GM21529 (cell line): ENCODE results near the gene NBAS.
"Not testable (repeated sequence)": the region's sequence is repeated elsewhere in the genome, so short reads cannot be mapped to it uniquely, and the experiment has no call there.

Source experiments
- ATAC-seq: cut with Tn5 transposase; IDR thresholded peaks from one replicate; pipeline ENCODE4 v1.9.1; 2021; ENCODE audit not compliant: unreplicated experiment

NBAS gene

DNA sequence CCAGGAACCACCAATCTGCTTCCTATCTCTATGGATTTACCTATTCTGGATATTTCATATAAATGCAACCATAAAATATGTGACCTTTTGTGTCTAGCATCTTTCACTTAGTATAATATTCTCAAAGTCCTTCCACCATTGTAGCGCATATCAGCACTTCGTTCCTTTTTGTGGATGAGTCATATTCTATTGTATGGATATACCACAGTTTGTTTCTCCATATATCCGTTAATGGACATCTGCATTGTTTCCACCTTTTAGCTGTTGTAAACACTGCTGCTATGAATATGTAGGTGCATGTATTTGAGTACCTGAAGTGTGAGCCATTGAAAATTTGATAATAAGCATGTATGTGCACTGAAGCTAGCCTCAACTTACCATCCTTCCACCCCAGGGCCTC is 80.1 kb downstream of the NBAS start:
- no peak for ATAC-seq

- ATAC-seq = no peak
These were observed 80.6 kb downstream of the NBAS start for GRCh38 chr2:15480552-15480951.

DNA sequence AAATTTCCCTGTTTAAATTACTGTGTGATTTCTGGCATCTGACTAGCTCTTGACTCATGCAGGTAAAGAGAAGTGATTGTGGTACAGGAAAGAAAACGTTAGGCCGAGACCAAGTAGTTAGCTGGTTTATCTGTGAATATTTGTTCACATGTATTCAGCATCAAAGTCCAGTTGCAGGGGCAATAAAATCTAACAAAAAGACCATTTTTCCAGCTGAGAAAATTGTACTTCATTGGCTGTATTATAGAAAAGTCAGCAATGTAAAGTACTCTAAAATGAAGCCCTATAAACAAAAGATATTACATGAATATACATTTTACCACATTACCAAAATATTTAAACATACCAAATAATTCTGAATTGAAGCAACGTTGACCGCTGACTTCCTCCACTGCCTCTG is 88.3 kb downstream of the NBAS start:
- ATAC-seq = no peak

DNA sequence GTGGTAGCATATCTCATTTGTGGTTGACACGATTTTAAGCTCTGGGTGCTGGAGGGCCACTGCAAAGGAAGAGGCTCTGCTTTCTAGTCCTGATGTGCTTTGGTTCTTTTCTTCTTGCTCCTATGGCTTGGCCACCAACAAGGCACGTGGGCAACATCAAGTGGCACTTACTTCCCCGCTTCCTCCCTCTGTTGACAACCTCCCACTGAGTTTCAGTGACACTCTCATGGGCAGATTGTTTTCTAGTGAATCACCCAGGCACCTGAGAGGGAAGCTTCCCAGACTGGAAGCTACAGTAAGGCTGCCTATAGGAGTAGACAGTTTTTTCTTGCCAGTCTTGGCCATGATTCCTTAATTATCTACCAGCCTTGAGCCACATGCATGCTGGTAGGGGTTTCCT is 89.0 kb downstream of the NBAS start:
- ATAC-seq = no peak

DNA sequence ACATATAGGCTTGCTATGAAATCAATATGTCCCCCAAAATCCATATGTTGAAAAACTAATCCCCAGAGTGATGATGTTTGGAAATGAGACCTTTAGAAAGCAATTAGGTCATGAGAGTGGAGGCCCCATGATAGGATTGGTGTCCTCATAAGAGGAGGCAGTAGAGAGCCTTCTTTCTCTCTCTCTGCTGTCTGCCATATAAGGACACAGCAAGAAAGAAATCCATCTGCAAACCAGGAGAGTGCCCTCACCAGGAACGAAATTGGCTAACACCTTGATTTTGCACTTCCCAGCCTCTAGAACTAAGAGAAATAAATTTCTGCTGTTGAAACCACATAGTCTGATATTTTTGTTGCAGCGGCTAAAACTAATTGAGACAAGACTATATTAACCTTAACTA is 89.5 kb downstream of the NBAS start:
- ATAC-seq = no peak

- no peak for ATAC-seq
These were observed 101.0 kb downstream of the NBAS start for GRCh38 chr2:15460112-15460620.

DNA sequence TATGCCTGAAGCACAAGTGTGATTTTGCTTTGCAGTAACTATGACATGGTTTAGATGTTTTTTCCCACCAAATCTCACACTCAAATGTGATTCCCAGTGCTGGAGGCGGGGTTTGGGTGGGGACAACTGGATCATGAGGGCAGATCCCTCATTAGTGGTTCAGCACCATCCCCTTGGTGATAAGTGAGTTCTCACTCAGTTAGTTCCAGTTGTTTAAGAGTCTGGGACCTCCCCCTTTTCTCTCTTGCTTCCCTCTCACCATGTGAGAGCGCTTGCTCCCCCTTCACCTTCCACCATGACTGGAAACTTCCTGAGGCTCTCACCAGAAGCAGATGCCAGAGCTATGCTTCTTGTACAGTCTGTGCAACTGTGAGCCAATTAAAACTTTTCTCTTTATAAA is 102.9 kb downstream of the NBAS start:
- ATAC-seq = no peak

DNA sequence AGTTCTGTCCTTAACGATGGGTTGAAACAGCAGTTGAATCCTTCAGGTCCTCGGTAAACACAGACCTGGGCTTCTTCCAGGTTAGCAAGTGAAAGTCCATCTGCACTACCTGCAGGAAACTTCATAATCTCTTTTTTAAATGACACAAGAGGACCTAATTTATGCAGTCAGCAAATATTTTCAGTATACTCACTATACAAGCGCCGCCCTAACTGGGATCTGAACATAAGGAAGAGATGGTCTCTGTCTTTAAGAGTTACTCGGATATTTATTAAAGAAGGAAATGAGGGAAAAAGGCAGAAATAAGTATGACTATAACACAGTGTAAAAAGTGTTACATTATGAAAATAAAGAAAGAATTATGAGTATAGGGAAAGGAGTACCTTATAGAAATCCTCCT is 103.3 kb downstream of the NBAS start:
- no peak for ATAC-seq

DNA sequence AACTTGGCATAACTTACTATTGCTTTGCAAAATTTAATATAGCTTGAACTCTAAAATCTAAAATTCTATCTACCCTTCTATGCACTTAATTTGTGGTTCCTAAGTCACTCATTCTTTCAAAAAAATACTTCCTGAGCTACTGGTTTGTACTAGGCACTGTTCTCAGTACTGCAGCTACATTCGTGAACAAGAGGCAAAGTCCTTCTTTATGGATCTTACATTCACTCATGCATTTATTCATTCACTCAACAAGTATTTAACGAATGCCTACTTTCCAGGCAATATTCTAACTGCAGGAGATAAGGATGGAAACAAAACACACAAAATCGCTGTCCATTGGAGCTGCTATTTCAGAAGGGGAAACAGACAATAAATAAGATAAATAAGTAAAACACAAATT is 104.8 kb downstream of the NBAS start:
- ATAC-seq = no peak

- no peak for ATAC-seq
These were observed 110.3 kb downstream of the NBAS start for GRCh38 chr2:15450808-15451207.

DNA sequence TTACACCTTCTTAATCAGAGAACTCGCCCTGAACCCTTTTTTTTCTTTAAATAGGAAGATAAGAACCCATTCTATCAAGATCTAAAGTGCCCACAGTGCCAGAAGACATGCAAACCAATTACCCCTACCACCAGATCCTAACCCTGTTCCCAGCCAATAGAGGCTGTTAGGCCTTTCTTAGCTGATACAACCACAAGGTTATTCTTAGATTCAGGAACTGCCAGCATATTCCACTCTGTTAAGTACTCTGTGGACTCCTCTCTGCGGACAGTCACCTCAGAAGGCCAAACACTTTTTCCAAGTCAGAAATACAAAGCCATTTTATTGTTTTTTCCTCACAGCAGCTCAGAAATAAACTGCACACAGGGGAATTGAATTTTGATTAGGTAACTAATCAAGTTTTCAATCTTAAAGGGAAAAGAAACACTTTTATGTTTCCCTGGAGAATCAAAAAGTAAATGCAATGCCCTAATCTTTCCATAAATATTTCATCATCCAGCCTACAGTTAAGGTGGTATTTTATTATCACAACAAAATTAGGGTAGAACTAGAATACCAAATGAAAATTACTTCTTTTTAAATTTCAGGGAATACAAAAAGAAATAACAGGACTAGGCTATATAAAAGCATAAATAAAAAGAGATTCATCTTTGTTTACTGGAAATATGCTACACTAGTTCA is 111.4 kb downstream of the NBAS start:
- ATAC-seq = no peak

- ATAC-seq = no peak
These were observed 112.8 kb downstream of the NBAS start for GRCh38 chr2:15448250-15448839.

DNA sequence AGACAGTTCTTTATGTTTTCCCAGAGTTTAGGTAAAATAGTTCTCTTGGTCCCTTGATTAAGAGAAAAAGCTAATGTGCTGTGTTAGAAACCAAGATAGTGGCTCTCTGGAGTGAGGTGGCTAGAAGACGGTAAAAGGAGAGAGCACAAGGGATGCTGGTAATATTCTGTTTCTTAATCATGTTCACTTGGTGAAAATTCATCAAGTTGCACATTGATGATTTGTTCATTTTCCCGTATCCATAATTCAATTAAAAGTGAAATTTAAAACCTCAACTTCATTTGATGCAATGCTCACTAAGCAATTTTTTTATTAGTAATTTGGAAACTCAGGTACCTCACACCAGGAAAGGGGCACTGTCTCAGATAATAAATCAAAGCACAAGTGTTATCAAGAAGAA is 113.8 kb downstream of the NBAS start:
- ATAC-seq = no peak

DNA sequence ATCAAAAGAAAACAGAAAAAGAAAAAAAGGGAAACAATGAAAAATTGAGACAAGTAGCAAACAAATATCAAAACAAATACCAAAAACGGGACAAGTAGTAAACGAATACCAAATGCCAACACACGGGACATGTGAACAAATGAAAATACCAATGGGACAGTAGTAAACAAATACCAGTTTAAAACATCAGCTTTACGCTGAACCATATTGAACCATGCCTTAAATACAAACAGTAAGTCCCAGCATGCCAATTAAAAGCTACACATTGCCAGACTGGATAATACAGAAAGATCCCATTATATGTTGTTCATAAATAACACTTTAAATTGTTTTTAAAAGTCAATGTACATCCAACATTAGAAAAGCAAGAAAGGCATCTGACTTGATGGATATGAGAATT is 114.2 kb downstream of the NBAS start:
- no peak for ATAC-seq

GRCh38 chr2:15445891-15446562 is 115.1 kb downstream of the NBAS start:
- no peak for ATAC-seq

DNA sequence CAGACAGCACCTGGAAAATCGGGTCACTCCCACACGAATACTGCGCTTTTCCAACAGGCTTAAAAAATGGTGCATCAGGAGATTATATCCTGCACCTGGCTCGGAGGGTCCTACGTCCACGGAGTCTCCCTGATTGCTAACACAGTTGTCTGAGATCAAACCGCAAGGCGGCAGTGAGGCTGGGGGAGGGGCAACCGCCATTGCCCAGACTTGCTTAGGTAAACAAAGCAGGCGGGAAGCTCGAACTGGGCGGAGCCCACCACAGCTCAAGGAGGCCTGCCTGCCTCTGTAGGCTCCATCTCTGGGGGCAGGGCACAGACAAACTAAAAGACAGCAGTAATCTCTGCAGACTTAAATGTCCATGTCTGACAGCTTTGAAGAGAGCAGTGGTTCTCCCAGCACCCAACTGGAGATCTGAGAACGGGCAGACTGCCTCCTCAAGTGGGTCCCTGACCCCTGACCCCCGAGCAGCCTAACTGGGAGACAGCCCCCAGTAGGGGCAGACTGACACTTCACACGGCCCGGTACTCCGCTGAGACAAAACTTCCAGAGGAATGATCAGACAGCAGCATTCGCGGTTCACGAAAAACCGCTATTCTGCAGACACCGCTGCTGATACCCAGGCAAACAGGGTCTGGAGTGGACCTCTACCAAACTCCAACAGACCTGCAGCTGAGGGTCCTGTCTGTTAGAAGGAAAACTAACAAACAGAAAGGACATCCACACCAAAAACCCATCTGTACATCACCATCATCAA is 121.2 kb downstream of the NBAS start:
- not testable (repeated sequence) for ATAC-seq

GRCh38 chr2:15439366-15439765 is 121.8 kb downstream of the NBAS start:
- not testable (repeated sequence) for ATAC-seq

DNA sequence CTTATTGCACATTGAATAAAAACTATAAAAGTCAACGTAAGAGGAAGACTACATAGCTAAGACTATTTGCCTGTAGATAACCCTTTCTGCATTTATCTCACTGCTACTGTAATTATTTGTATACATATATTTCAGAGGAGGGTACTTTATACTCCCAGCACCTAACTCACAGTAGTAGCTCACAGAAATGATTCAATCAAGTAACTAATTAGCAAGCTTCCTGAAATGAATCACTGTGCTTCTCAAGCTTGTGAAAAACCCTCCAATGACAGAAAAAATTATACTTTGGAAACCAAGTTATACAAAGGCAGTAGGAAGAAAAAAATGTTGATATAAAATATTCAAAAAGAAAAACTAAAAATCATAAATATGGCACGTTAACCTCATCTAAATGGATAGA is 124.9 kb downstream of the NBAS start:
- ATAC-seq = no peak

GRCh38 chr2:15435474-15435873 is 125.7 kb downstream of the NBAS start:
- no peak for ATAC-seq

DNA sequence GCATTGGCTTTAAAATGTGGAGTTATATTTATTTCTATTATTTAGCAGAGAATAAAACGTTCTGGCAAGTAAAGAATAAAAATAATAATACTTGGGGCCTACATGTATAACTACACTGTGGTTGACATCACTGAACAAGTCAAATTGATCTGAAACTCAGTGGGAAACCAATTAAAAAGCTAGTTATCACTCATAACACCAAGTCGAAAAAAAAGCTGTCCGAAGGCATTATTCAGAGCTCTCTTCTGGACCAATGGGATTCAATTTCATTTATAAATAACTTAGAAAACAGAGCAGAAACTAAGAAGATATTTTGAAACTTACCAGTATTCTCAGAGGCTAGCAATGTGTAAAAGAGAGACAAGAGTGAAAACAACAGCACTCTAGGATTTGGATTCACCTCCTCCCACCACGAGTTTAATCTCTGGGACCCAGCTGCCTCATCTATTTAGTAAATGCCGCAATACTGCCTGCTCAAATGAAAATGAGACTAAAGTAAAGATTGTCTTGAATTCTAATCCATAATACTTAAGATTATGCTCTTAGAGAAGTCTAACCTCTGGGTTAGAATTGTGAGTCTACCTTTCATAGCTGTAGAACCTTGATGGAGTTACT is 128.4 kb downstream of the NBAS start:
- ATAC-seq = no peak

DNA sequence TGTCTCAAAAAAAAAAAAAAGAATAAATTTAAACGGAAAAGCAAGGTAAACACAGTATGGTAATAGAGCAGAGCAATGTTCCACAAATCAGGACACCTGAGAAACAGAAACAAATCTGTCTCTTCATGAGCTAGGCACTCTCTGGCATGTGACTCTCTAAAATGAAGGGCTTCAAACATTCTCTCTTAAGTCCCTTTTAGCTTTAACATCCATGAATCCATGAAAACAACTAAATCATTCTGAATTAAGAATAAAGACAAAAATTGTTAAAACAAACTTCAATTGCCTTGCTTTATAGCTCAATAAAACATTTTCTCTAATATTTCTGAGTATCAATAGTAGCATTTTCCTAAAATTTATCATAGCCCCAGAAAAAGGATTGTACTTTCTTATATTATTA is 132.1 kb downstream of the NBAS start:
- no peak for ATAC-seq
